UCSD-AML1 (cell line): ENCODE results near the gene PDCD2L.
"Not testable (repeated sequence)": the region's sequence is repeated elsewhere in the genome, so short reads cannot be mapped to it uniquely, and the experiment has no call there.

Source experiments
- DNase-seq: peaks from one replicate; lab custom pipeline; 2025; ENCODE audit not compliant: unreplicated experiment; lab: John Stamatoyannopoulos, UW

Gene PDCD2L

GRCh38 chr19:34404109-34404909, at the start of gene PDCD2L:
PDCD2L (plus strand) TSS chr19:34404399; CDS start chr19:34404431, 32 bp downstream.
- peak; percentile 90 for DNase-seq

GRCh38 chr19:34355201-34355600, 49.0 kb upstream of the PDCD2L start:
- no peak for DNase-seq

- no peak for DNase-seq
Measured at GRCh38 chr19:34356875-34357274, 47.3 kb upstream of the PDCD2L start.

- no peak for DNase-seq
Measured at GRCh38 chr19:34357431-34357830, 46.8 kb upstream of the PDCD2L start.

- peak; percentile 95 for DNase-seq
Measured at GRCh38 chr19:34359140-34359953, 44.9 kb upstream of the PDCD2L start.

- DNase-seq: no peak
Measured at GRCh38 chr19:34359954-34360315, 44.3 kb upstream of the PDCD2L start.

GRCh38 chr19:34360354-34360909, 43.8 kb upstream of the PDCD2L start:
- DNase-seq: no peak

GRCh38 chr19:34362679-34363069, 41.5 kb upstream of the PDCD2L start:
- DNase-seq: no peak

- DNase-seq: no peak
Measured at GRCh38 chr19:34363094-34363493, 41.1 kb upstream of the PDCD2L start.

- no peak for DNase-seq
Measured at GRCh38 chr19:34363930-34364329, 40.3 kb upstream of the PDCD2L start.

GRCh38 chr19:34364462-34364829, 39.8 kb upstream of the PDCD2L start:
- DNase-seq: no peak

GRCh38 chr19:34364830-34365462, 39.3 kb upstream of the PDCD2L start, which contains the start of gene GPI:
GPI (plus strand) TSS chr19:34365196; CDS start chr19:34365267, 71 bp downstream.
- DNase-seq: peak; percentile 63

- DNase-seq: peak; percentile 26
Measured at GRCh38 chr19:34365463-34366401, 38.5 kb upstream of the PDCD2L start.

- DNase-seq: no peak
Measured at GRCh38 chr19:34366738-34367623, 37.2 kb upstream of the PDCD2L start.

- no peak for DNase-seq
Measured at GRCh38 chr19:34367624-34367957, 36.6 kb upstream of the PDCD2L start.

GRCh38 chr19:34368338-34368737, 35.9 kb upstream of the PDCD2L start:
- no peak for DNase-seq

GRCh38 chr19:34369166-34369565, 35.0 kb upstream of the PDCD2L start:
- not testable (repeated sequence) for DNase-seq

GRCh38 chr19:34370117-34370516, 34.1 kb upstream of the PDCD2L start:
- DNase-seq: no peak

GRCh38 chr19:34370983-34371382, 33.2 kb upstream of the PDCD2L start:
- no peak for DNase-seq
